ENCODE results near the gene KRT34. TPM values are rescaled to one million over a fixed set of nuclear protein-coding genes. Genes with fewer than 3 reads are reported as not detected.
"Not testable (repeated sequence)": the region's sequence is repeated elsewhere in the genome, so short reads cannot be mapped to it uniquely, and the experiment has no call there.

The KRT34 gene
- polyA plus RNA-seq, 1 donor, result not detected

- no peak for DNase-seq
These were observed 16.0 kb downstream of the KRT34 start for GRCh38 chr17:41366070-41366469.

DNA sequence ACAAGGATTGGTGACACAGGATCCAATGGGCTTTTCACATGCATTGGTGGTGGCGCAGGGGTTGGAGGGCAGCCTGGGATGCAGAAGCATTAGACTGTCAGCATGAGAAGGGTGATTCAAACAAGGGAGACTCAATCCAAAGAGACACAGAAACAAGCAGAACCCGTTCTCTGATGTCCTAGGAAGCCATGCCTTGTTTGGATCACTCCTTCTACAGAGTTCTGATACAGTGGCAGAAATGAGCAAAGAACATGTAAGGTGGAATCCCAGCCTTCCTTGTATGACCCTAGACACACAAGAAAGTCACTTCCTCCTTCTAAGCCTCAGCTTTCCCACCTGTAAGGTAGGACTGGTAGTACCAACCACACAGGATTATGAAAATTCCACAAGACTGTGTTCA, 18.2 kb downstream of the KRT34 start:
- DNase-seq, result no peak

DNA sequence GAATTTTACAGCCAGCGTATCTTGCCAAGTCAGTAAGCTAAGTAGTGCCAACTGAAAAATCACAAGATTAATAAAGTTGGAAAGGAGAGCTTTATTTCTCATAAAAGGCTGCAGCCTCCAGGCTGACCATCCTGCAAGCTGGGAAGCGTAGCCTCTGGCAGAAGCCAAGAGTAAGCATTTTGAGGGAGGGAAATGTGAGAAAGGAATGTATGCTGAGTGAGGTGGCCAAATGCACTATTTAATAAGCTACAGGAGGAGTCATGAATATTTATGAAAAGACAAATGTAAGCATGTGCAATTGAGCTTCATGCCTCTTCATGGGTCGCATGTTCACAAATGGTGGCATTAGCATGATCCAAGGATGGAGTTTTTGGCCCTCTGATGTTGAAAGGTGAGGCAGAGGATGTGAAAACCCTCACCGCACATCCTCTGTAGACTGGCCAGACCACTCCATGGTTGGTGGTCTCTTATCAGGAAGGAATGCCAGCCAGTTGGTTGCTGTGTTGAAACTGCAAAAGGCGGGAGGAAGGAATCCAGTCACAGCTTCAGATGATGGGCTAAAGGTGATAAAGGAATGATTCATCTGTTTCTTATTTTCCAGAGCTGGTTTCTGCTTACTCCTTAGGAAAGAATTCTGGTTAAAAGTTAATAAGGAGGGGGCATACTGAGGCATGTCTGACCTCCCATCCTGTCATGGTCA, 21.7 kb downstream of the KRT34 start:
- no peak for DNase-seq

GRCh38 chr17:41354536-41354935, 27.6 kb downstream of the KRT34 start:
- no peak for DNase-seq

GRCh38 chr17:41352597-41353366, 29.3 kb downstream of the KRT34 start:
- DNase-seq, result no peak

- no peak for DNase-seq
These were observed 30.9 kb downstream of the KRT34 start for GRCh38 chr17:41351177-41351576.

- not testable (repeated sequence) for DNase-seq
These were observed 31.7 kb downstream of the KRT34 start, which contains the start of gene KRT33A for GRCh38 chr17:41350381-41350878. TSS of gene KRT33A (minus strand) at chr17:41350828. CDS start at chr17:41350767, 61 bp downstream.

DNA sequence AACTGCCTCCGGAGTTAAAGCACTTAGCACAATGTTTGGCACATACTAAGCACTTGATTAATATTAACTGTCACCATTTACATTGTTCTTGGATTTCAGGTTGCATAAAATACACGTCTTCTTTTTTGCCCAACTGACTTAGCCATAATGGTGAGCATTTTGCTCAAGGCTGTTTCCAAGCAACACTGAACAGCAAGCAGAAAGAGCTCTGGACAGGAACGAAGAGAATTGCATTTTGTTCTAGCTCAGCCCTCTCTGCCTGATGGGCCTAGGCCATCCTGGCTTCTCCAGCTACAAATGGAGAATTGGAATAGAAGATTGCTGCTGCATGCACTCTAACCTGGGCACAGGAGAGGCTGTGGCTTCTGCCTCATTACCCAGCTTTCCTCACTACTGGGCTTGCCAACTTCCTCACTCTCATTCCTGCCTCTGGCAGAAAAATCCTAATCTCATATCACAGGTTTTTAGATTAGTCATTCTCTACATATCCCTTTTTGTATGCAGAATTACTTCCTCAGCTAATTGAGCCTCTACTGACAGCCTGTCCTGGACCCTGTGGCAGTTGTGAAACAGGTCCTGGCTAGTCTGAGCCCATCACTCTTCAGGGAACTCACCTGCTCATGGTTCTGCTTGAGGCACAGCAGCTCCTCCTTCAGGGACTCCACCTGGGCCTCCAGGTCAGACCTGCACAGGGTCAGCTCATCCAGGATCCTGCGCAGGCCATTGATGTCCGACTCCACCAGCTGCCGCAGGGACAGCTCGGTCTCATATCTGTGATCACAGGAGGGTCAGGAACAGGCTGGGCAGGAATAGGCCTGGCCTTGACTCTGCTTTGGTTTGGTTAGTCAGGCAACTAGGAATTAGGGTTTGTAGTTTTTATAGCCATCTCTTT, 34.0 kb downstream of the KRT34 start:
- DNase-seq, result no peak

DNA sequence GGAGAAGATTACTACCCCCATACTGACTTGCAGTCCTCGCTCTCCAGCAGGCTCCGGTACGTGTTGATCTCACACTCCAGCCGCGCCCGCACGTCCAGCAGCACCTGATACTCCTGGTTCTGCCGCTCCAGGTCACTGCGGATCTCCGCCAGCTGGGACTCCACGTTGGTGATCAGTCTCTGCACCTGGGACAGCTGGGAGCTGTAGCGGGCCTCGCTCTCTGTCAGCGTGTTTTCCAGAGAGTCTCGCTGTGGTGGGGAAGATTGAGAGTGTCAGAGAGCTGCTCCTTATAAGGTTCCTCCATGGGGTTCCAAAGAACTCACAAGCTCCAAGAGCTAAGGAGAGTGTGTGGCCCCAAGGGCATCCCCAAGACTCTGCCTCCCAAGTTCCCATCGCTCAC, 35.7 kb downstream of the KRT34 start:
- DNase-seq, result not testable (repeated sequence)

DNA sequence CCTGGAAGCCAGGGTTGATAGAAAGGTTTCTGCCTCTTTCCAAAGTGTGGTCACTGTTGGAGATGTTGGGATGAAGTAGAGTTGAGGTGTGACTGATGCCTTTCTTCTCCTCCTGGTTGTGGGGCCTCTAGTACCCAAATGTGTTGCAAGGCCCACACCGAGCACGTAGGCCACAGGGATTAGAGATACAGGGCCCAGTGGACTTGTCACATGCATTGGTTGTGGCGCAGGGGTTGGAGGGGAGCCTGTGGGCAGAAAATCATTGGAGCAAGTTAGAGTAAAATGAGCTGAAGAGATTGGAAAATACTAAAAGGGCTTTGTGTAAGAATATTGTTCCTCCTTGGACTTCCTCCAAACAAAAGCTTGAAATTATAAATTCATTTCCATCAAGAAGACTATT, 36.1 kb downstream of the KRT34 start:
- no peak for DNase-seq

DNA sequence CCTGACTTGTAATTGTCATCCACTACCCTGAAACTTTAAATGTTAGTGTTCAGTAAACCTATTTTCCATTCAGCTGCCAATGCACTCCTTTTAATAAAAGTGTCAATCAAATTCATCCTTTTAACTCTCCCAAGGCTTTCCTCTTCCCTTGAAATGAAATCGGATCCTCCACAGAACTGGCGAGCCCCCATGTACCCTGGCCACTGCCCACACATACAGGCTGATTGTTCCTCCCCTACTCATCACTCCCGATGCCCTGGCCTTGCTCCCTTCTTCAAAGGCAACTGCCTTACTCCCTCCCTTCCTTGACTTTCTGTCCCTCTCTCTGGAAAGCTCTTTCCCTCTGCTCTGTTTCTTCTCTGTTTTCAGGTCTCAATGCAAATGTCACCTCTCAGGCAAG, 39.1 kb downstream of the KRT34 start:
- peak; percentile 50 for DNase-seq

DNA sequence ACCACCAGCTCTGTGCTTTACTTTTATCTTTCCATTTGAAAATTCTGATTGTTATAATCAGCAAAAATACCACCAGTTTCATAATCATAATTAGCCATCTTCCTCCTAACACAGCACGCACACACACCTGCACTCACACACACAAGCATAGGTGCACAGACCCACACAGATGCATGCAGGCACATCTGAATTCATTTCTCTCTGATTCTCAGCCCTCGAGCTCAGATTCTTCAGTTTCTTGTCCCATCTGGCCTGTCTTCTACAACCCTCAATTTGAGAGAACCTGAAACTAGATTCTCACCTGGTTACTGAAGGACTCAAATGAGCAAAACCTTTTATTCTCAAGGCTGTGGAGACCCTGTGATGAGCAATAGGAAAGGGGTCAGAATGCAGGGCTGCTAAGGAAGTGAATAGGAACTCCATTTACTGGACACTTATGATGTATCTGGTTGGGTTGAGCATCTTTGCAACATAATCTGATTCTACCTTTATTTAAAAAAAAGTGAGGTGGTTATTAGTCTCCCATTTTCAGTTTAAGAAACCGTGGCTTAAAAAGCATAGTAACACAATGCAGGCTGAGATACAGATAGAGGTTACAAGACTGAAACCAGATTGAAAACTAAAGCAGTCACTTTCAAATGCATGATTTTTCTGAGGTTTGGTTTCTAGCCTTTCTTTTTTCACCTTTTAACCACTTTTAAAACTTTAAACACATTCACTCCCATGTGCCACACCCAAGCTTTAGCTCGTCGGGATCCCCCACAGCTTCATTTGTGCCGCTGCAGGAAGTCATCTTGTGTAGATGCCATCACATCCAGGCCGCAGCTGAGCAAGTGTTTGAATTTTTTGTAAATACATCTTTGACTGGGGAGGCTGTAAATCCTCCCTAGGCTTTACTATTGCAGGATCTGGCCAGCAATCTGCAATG, 40.9 kb downstream of the KRT34 start:
- no peak for DNase-seq

DNA sequence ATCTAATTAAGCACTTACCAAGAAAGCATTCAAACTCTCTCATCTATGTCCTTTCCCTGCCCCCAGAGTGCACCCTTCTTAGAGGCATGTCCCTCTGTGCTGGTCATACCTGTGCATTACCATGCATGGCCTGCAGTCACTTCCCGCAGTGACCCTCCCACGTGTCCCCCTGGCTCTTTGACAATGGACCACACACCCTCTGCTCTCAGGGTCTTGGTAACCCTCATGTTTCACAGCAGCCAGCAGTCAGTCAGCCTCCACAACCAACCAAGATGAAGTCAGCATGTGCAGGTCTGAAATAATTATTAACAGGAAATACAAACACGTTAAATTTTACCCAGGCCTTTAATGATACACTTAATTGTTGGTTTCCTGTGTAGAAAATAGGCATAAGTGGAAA, 41.6 kb downstream of the KRT34 start:
- DNase-seq, result peak; percentile 54

GRCh38 chr17:41339571-41340172, 42.4 kb downstream of the KRT34 start:
- DNase-seq, result no peak

- no peak for DNase-seq
These were observed 43.1 kb downstream of the KRT34 start for GRCh38 chr17:41338961-41339485.

GRCh38 chr17:41335747-41336146, 46.4 kb downstream of the KRT34 start:
- DNase-seq, result no peak

GRCh38 chr17:41334385-41335305, 47.5 kb downstream of the KRT34 start:
- no peak for DNase-seq

DNA sequence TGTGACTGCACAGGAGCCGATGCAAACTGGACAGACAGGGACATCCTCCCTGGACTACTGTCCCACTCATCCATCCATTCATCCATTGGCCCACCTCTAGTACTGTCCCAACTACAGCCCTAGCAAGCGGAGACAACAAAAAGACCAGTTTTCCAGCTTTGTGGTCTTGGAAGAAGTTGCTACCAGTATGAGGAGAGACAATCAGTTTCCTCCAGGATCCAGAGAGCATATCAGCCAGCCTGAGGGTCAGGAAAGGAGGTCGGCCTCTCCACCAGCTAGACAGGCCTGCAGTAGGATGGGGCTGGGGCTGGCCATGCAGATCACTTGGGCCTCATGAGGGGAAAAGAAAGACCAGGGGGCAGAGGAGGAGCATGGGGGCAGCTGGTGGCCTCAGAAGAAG, 48.3 kb downstream of the KRT34 start:
- no peak for DNase-seq

- no peak for DNase-seq
These were observed 49.0 kb downstream of the KRT34 start for GRCh38 chr17:41333098-41333497.
